Lung microvascular endothelial cell (primary cell): ENCODE results near the gene CHN2. TPM values are rescaled to one million over a fixed set of nuclear protein-coding genes. Genes with fewer than 3 reads are reported as not detected.

Experiments used
- DNase-seq, 2 donors: peaks; one replicate each; pipeline versions ENCODE4 v3.0.0 to v3.0.0-alpha.2; 2010; ENCODE audit warnings: low read depth in 2 of 2
- total RNA-seq: library from RNA; depleted of rRNA; stranded (reverse); fragments of >200 nt; gene quantifications from 2 replicates; pipeline ENCODE4 v1.2.1, GENCODE V29; 2014

CHN2 gene
- total RNA-seq, 1 donor from 2014 or later: 0.79 TPM

DNA sequence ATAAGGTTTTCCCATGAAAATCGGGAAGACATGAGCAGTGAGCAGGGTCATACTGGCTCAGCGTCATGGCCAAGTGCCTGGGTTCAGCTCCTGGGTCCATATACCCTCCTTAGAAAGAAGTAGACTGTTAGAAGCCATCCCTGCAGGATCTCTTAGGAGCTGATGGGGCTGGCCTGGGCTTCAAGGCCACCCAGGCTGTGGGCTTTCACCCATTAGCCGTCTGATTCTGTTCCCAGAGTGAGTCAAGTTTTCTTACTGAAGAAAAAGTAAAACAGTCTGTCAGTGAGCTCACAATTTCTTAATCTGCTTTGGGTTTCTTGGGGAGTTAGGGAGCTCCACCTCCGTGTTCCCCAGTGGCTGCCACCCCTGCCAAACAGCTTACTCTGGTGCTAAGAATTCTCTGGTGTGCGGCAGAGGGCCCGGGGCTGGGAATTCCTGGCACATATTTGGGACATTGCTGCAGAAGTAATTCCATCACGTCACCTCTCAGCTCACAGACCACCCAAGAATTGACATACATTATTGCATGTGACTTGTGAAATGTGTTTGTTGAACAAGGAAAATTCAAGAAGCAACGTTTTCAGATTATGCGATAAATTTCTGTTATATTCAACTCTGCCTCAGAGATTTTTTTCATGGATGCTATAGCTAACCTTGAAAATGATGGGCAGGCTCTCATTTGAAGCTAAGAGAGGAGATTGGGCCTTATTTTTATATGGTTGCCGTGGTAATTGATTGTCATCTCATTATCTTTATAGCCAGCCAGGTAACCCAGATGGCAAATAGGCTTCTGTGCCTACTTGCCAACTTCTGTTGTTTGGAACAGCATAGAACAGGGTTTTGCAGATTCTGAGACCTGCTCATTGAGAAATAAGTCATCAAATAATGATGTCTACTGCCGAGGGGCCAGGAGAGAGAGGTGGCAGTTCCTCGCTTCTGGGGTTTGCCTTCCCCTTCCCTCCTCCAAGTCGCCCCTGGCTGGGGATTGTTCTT lies 166.4 kb downstream of the CHN2 start:
- DNase-seq: no peak

- DNase-seq: no peak
Observed at GRCh38 chr7:29362380-29362779, 167.8 kb downstream of the CHN2 start.

- no peak for DNase-seq
Observed at GRCh38 chr7:29363636-29364425, 169.3 kb downstream of the CHN2 start.

GRCh38 chr7:29364661-29365060 lies 170.1 kb downstream of the CHN2 start:
- DNase-seq: no peak

- no peak for DNase-seq
Observed at GRCh38 chr7:29365423-29365822, 170.8 kb downstream of the CHN2 start.

DNA sequence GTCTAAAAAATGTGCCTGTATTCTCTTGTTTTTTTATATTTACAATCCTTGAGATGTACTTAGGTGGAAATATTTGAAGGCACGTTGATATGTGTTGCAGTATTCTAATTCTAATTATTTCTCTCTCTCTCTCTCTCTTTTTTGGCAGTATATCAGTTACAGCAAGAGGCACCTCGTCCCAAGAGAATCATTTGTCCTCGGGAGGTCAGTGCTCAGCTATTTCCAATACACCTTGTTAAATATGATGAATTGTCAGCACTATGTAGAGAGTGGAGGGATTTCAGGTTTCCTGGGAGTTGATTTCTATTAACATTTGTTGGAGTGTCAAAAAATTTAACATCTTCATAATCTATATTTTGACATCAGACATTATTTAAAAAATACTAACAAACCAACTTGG lies 173.2 kb downstream of the CHN2 start:
- no peak for DNase-seq

DNA sequence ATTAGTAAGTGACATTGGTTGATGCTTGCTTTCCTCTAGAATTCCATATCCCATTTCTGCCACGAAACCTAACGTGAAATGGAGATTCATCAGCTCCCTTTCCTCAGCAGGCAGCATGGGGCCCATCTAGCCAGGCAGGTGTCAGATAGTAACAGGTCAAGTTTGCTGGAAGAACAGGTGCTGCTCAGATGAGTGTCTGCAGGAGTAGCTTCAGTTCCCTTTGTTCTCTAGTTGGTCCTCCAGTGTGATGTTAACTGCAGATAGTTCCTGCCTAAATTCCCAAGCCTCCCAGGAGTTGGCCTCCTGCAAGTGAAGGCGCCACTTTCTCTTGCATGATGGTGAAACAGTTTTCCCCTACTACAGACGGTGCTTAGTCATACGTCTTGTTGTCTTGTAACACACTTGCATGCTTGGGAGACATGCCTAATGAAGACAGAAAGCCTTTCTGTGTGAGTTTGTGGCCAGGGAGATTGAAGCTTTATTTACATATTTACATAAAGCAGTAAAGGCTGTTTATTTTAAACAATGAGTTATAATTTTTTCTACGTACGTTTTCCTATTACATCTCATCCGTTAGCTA lies 175.4 kb downstream of the CHN2 start:
- DNase-seq: no peak

DNA sequence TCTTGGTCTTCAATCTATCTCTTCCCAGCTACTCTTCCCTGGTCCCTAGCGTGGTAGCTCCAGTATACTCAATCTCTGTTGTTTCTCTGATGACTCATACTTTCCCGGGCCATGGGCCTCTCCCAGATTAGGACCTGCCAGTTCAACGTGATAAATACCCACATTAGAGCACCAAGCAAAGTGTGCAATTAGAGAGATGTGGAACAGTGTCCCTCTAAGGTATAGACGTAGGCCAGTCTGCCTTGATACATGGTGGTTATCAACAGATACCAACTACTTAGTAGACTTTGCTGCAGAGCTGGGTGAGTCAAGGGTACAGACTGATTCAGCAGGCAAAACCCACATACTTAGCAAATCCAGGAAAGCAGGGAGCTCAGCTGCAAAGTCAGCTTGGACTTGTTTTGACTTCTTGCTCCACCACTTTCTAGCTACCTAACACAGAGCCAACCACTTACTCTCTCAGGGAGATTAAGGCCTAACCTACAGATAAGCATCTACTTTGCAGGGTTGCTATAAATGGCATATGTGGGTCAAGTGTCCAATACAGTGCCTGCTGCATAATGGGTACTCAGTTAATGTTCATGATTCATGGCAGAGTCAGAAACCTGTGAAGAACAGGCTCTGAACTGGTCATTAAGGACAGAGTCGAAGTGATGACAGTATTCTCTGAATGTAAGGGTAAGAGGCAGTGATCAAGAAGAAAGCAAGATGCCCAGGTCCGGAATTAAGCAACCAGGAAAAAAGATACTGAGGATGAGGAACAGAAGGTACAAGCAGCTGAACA lies 176.1 kb downstream of the CHN2 start:
- DNase-seq: no peak

DNA sequence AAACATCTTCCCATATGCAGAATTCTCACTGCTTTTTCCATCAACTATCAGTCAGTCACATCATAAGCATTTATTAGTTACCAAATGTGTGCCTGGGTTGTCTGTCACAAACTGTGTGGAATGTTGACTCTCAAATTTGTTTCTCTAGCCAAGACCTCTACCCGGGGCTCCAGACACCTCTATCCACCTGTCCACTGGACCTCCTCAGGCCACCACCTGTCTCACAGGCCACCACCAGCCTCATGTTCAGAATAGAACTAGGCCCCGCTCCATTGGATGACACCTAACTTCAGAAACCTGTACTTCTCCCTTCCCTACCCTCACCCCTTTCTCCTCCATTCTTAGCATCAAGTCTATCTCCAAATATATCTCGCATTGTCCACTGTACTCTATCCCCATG lies 176.9 kb downstream of the CHN2 start:
- no peak for DNase-seq

- no peak for DNase-seq
Observed at GRCh38 chr7:29372351-29373090, 177.9 kb downstream of the CHN2 start.

- DNase-seq: peak in 1 of 2 donors; percentile 13
Observed at GRCh38 chr7:29375641-29376562, 181.3 kb downstream of the CHN2 start.

DNA sequence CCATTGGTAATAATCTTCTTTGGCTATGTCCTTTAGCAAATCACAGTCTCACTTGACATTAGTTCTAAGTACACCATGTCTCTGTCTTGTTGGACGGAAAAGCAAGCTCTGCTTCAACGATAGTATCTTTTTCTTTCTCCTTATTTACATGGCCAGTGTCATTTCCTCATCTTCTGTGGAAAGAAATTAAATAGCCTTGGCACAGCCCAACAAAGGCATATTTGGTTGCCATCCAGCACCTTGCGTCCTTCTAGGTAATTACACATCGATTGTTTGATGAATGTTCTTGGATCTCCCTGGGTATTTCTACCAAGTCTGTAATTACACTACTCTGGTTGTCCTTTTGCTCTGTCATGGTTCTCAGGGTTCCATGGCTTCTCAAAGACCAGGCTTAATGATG lies 183.1 kb downstream of the CHN2 start:
- no peak for DNase-seq

DNA sequence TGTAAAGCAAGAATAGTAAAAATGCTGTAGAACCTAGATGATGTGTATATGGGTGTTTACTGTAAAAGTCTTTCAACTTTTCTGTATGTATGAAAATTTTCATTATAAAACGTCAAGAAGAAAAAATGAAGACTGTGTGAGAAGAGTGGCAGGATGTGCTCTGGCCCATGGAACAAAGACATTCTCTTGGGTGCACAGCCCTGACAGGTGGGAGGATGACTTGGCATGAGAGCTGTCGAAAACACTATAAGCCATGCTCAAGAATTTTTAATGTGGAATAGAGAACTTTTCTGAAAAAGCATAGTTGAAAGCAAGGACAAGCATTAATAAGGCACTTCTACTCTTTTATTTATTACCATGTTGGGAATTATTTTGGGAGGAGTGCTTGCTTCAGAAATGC lies 185.0 kb downstream of the CHN2 start:
- no peak for DNase-seq

GRCh38 chr7:29381206-29382094 lies 186.9 kb downstream of the CHN2 start:
- DNase-seq: no peak

DNA sequence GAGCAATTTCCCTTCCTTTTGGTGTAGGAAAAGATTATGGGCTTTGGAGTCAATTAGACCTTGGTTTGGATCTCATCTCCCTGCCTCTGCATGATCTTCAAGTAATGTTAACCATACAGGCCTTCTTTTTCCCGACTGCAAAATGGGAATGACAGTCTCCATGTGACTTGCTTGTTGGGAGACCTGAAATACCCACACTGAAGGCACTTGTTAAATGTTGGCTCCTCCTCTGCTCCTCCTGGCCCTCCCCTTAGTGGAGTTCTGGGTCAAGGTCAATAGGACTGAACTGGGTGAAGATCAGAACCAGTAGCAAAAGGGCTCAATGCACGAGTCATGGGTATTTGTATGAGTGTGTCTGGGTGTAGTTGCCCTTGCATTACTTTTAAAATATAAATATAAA lies 189.7 kb downstream of the CHN2 start:
- DNase-seq: no peak

- no peak for DNase-seq
Observed at GRCh38 chr7:29385214-29385814, 190.7 kb downstream of the CHN2 start.

DNA sequence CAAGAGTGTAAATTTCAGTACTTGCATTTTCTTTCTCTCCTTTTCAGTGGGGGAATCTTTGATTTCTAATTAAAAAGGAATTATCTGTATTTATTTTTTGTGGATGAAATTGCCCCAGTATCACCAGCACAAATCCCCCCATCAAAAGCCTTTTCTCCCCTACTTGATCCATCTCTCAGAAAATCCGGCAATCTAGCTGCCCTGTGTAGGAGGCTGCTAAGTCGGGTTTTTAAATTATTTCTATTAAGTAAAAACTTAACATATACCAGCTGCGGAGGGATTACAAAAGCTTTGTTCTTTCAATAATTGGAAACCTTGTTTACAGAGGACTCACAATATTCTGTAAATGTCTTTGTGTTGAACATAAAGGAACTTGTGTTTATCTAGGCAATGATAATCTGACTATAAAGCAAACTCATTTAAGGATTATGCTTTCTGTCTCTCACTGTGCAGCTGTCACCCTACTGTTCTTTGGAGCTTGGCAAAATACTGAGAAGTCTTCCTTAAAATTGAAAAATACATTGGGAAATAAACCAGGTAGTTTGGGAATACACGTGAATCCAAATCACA lies 191.7 kb downstream of the CHN2 start:
- no peak for DNase-seq

GRCh38 chr7:29391262-29391661 lies 196.7 kb downstream of the CHN2 start:
- no peak for DNase-seq
